AG10803 (cell line): ENCODE measurements around the gene CECR2.

Source experiments
- DNase-seq: peaks from one replicate; pipeline ENCODE4 v3.0.0; 2010; ENCODE audit warnings: low read depth
- H3K4me3 ChIP-seq: 2 replicates; pipeline ENCODE4 v1.5.1; 2011; ENCODE audit warnings: mild to moderate bottlenecking, low read length, control low read depth
- TF ChIP-seq, protein P1 (sequence below): conservative IDR thresholded peaks from 2 replicates; pipeline ENCODE4 v1.5.1; 2011; ENCODE audit warnings: mild to moderate bottlenecking, low read length, control low read depth, inconsistent platforms

Gene CECR2

DNA sequence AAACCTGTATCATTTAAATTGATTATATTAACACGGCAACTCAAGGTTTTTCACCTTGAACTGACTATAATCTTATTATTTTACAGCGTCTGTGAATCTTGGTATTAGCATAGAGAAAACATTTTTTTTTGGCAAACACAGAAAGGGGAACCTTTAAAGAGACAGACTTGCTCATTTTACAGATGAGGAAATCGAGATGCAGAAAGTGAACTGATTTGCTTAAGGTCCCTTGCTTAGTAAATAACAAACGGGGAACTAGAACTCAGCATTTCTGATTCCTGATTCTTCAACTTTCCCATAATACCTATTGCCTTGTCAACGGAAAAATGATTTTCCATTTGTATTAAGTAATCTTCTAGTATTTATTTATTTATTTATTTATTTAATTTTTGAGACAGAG is 33.2 kb upstream of the CECR2 start:
- no peak overlapping the region for H3K4me3 ChIP-seq
- DNase-seq, result no peak
- TF ChIP-seq, protein P1, sequence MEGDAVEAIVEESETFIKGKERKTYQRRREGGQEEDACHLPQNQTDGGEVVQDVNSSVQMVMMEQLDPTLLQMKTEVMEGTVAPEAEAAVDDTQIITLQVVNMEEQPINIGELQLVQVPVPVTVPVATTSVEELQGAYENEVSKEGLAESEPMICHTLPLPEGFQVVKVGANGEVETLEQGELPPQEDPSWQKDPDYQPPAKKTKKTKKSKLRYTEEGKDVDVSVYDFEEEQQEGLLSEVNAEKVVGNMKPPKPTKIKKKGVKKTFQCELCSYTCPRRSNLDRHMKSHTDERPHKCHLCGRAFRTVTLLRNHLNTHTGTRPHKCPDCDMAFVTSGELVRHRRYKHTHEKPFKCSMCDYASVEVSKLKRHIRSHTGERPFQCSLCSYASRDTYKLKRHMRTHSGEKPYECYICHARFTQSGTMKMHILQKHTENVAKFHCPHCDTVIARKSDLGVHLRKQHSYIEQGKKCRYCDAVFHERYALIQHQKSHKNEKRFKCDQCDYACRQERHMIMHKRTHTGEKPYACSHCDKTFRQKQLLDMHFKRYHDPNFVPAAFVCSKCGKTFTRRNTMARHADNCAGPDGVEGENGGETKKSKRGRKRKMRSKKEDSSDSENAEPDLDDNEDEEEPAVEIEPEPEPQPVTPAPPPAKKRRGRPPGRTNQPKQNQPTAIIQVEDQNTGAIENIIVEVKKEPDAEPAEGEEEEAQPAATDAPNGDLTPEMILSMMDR, result no peak

DNA sequence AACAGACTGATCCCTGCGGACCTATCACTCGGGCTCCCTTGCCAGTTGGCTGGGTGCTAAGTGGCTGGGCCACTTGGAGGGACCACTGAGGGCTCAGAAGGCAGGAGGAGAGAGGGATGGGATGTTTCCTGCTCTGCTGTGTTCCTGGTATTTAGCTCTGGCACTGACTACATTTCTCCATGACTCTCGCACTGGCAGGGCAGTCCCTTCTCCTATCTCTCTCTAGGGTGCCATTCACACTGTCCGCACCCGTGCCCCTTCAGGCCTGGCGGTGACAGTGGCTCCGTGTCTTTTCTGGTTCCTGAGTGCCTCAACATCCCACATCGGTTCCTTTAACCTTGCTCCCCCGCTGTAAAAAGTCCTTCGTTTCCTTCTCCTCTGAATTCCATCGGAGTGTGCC is 31.6 kb upstream of the CECR2 start:
- no peak for DNase-seq
- no peak overlapping the region for H3K4me3 ChIP-seq
- TF ChIP-seq, protein P1, result no peak

DNA sequence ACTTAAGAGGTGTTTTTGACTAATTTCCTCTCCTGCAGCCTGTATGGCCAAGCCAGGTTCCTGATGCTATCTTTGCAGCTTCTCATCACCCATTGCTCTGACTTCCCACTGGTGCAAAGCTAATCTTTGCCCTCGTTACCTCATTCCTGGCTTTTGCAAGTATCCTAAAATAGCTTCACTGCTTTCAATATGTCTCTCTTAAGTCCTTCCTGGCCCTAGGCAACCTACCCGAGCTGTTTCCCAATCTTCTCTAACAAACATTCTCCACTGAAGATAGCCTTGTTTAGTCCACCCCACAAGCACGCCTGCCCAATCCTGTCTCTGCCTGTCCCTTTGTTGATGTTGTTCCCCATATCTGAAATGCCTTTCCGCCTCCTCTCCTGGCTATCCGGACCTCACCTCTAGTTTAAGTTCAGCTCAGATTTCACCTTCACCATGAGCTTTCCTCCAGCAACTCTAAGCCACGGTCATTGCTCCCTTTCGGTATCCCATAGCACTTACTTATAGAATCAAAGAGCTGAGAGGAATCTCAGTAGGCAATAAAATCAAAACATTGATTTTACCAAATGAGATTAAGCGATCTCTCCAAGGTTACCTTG is 30.1 kb upstream of the CECR2 start:
- no peak for DNase-seq
- TF ChIP-seq, protein P1, result no peak
- no peak overlapping the region for H3K4me3 ChIP-seq

DNA sequence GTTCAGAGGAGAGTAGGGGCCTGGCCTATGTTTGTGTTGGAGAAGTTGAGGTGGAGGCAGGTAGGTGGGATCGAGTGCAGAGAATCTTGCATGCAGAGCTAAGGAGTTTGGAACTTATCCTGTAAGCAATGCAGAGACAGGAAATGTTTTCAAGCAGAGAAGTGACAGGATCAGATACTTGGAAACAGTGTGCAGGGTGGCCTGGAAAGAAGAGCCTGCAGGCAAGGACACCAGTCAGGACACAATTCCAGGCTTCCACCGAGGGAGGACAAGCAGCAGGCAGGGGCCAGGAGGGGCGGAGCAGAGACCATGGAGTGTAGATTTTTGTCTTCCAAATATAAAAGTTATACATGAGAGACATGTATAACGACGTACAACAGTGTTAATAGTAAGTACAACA is 26.9 kb upstream of the CECR2 start:
- TF ChIP-seq, protein P1, result no peak

DNA sequence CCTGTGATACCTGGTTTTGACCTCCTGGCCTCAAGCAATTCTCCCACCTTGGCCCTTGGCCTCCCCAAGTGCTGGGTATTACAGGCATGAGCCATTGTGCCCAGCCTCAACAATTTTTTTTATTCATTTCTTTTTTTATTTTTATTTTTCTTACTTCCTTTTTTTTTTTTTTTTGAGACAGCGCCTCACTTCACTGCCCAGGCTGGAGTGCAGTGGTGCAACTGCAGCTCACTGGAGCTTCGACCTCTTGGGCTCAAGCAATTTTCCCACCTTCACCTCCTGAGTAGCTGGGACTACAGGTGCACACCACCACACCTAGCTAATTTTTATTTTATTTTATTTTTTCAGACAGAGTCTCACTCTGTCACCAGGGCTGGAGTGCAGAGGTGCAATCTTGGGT is 25.5 kb upstream of the CECR2 start:
- no peak overlapping the region for H3K4me3 ChIP-seq
- no peak for DNase-seq
- TF ChIP-seq, protein P1, result no peak

More for the DNA sequence above, 26.9 kb upstream of the CECR2 start:
- H3K4me3 ChIP-seq, result no peak overlapping the region
- DNase-seq, result no peak

DNA sequence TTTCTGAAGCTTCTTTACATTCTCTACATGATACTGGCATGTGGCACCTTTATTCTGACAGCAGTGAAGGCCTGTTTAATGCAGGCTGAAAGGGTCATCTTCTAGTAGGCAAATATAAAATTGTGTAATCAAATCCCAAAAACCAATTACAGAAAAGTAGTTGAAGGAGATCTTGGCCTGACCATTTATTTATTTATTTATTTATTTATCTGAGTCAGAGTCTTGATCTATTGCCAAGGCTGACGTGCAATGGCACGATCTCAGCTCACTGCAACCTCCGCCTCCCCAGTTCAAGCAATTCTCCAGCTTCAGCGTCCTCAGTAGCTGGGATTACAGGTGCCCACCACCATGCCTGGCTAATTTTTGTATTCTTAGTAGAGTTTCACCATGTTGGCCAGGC is 22.7 kb upstream of the CECR2 start:
- no peak for DNase-seq
- TF ChIP-seq, protein P1, result no peak
- no peak overlapping the region for H3K4me3 ChIP-seq

DNA sequence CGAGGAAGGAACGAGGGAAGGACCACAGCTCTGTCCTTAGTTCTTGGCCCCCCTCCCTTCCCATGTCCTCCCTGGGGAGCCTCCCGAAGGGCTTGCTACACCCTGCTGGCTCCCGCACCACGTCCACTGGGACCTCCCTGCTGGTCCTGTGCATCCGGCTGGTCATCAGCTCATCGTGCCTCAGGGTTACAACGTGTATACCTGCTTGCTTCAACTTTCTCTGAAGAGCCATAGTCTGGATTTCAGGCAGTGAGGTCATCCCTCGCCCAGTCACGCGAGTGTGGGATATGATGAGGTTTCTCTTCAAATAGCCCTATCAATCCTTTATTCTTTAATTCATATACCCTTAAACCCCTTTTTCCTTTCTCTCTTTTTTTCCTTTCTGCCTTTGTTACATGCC is 21.5 kb upstream of the CECR2 start:
- DNase-seq, result no peak
- H3K4me3 ChIP-seq, result no peak overlapping the region
- TF ChIP-seq, protein P1, result no peak
